ENCODE data around the gene LRRTM4. TPM values are rescaled to one million over a fixed set of nuclear protein-coding genes. Genes with fewer than 3 reads are reported as not detected.

Gene LRRTM4
- total RNA-seq, 2 donors from 2014 or later, result 7.0 to 21.1 TPM

DNA sequence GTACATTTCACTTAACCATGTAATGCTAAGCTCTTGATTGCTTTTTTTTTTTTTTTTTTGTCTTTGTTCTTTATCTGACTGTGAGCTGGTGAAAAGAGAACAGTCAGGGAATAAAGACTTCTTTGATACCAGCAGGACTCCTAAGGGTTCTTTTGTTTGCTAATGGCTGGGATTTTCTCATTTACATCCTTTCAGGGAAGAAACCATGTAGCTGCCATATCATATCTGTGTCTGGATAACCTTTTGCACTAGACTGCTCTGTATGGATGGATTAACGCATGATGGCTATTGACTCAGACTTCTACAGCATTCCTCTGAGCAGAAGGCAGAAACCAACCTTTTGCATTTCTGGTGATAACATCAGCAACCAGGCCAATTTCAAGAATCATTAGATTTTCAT, 504.0 kb downstream of the LRRTM4 start:
- TF ChIP-seq, protein P1, sequence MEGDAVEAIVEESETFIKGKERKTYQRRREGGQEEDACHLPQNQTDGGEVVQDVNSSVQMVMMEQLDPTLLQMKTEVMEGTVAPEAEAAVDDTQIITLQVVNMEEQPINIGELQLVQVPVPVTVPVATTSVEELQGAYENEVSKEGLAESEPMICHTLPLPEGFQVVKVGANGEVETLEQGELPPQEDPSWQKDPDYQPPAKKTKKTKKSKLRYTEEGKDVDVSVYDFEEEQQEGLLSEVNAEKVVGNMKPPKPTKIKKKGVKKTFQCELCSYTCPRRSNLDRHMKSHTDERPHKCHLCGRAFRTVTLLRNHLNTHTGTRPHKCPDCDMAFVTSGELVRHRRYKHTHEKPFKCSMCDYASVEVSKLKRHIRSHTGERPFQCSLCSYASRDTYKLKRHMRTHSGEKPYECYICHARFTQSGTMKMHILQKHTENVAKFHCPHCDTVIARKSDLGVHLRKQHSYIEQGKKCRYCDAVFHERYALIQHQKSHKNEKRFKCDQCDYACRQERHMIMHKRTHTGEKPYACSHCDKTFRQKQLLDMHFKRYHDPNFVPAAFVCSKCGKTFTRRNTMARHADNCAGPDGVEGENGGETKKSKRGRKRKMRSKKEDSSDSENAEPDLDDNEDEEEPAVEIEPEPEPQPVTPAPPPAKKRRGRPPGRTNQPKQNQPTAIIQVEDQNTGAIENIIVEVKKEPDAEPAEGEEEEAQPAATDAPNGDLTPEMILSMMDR (conservative IDR thresholded peaks at IDR 0.05), result no peak
- Mint-ChIP-seq H3K9me3 (peaks cover 22% of the 10 kb centered on the region), H3K4me1 (peaks cover 35% of the 10 kb centered on the region), H3K36me3 (ENCODE audit: low read depth) (peaks cover 26% of the 10 kb centered on the region), H3K27ac (peak overlapping the region; percentile 21), H3K4me3 (no peak overlapping the region), H3K27me3 (ENCODE audit: insufficient read depth) (no peaks in the 10 kb centered on the region)
- no peak for DNase-seq
- peak overlapping the region; percentile 41 for H3K4me3 ChIP-seq (ENCODE audit: low read length)
- no peaks in the 10 kb centered on the region for H3K27me3 ChIP-seq (ENCODE audit: control insufficient read depth, insufficient read depth, low read length, poor library complexity, severe bottlenecking)
- peaks cover 23% of the 10 kb centered on the region for H3K9me3 ChIP-seq (ENCODE audit: control insufficient read depth, low read length)
- H3K9ac ChIP-seq (ENCODE audit: extremely low read depth, low read length, poor library complexity, severe bottlenecking), result no peak overlapping the region
- H3K27ac ChIP-seq (ENCODE audit: low read depth, low read length), result peak overlapping the region; percentile 3
- 42 to 50% methylated on average over 1 of the region's 1 CpG for WGBS, 2 experiments (ENCODE audit: insufficient coverage in 1 of 2, insufficient read length in 1 of 2)
- H3K4me1 ChIP-seq (ENCODE audit: control insufficient read depth, insufficient read depth, low read length), result peaks cover 4% of the 10 kb centered on the region
- no peaks in the 10 kb centered on the region for H3K36me3 ChIP-seq (ENCODE audit: control insufficient read depth, insufficient read depth, low read length)

DNA sequence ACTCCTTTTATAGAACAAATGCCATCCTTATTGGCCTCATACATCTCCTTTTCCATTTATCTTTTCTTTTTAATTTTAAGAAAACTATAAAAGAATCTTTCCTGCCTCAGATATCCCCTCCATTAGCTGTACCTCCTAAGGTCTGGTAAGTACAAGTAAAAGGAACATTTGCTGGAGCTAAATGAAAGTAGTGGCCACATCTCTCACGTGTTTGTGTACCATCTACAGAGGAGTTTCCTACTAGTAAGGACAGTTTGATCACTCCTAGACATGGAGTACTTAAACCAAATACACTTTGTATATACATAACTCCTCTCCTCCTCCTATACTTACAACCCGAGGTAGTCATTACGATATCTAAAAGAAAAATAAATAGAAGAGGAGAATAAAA, 504.8 kb downstream of the LRRTM4 start:
- Histone ChIP-seq H3K9me3 (ENCODE audit: control insufficient read depth, low read length) (peaks cover 15% of the 10 kb centered on the region), H3K4me1 (ENCODE audit: control insufficient read depth, insufficient read depth, low read length) (peaks cover 4% of the 10 kb centered on the region), H3K4me3 (ENCODE audit: low read length) (no peak overlapping the region), H3K9ac (ENCODE audit: extremely low read depth, low read length, poor library complexity, severe bottlenecking) (no peak overlapping the region), H3K27ac (ENCODE audit: low read depth, low read length) (no peak overlapping the region), H3K36me3 (ENCODE audit: control insufficient read depth, insufficient read depth, low read length) (no peaks in the 10 kb centered on the region), H3K27me3 (ENCODE audit: control insufficient read depth, insufficient read depth, low read length, poor library complexity, severe bottlenecking) (no peaks in the 10 kb centered on the region)
- H3K27me3 Mint-ChIP-seq (ENCODE audit: insufficient read depth), result no peaks in the 10 kb centered on the region
- H3K9me3 Mint-ChIP-seq, result peaks cover 13% of the 10 kb centered on the region
- TF ChIP-seq, protein P1 (conservative IDR thresholded peaks at IDR 0.05), result no peak
- no peak overlapping the region for H3K27ac Mint-ChIP-seq
- H3K4me1 Mint-ChIP-seq, result peaks cover 42% of the 10 kb centered on the region
- WGBS, 2 experiments (ENCODE audit: insufficient coverage in 1 of 2, insufficient read length in 1 of 2), result 37% methylated on average over 1 of the region's 3 CpGs; no CpG with 5 or more reads in 1 of the 2 experiments
- no peak overlapping the region for H3K4me3 Mint-ChIP-seq
- no peak for DNase-seq
- H3K36me3 Mint-ChIP-seq (ENCODE audit: low read depth), result peaks cover 17% of the 10 kb centered on the region

DNA sequence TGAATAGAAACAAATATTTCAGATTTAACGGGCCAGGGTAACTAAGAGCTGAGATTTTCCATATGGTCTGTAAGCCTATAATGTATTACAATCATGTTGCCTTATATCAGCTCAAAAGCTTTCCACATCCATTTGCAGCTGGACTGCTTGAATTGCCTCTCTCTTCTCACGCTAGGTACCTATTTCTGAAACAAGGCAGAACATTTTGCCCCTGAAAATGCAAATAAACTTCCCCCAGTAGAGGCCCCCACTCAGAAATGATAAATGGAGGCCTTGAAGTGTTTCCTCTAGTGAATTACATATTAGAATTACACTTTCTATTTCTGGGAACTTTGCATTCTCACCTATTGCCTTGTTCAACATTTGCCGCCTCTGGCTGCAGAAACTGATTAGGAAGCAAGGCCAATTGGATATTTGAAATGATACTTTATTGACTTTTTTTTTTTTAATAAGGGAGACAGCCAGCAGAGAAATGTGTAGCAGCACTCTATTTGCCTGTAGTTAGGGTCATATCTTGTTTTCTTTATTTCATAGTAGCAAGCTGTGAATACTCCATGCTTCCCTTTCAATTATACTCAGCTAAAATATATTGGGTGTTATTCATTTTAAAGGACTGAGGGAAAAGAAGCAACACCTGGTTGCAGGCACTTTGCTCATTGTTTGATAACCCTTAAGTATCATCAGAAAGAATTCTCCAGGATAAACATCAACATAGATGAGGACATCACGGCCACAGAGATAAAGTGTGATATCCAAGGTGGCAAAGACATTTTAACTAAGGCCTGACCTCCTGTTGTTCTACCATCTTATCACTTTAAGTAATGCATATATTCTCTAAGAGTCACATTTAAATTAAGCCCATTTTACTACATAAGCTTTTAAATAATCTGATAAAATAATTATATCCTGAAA, 505.5 kb downstream of the LRRTM4 start:
- Mint-ChIP-seq H3K27ac (no peak overlapping the region), H3K36me3 (ENCODE audit: low read depth) (peaks cover 11% of the 10 kb centered on the region), H3K4me1 (peaks cover 44% of the 10 kb centered on the region), H3K9me3 (peaks cover 7% of the 10 kb centered on the region), H3K4me3 (no peak overlapping the region), H3K27me3 (ENCODE audit: insufficient read depth) (no peaks in the 10 kb centered on the region)
- no peak overlapping the region for H3K27ac ChIP-seq (ENCODE audit: low read depth, low read length)
- no peaks in the 10 kb centered on the region for H3K36me3 ChIP-seq (ENCODE audit: control insufficient read depth, insufficient read depth, low read length)
- TF ChIP-seq, protein P1 (conservative IDR thresholded peaks at IDR 0.05), result no peak
- no peak overlapping the region for H3K4me3 ChIP-seq (ENCODE audit: low read length)
- H3K4me1 ChIP-seq (ENCODE audit: control insufficient read depth, insufficient read depth, low read length), result peaks cover 4% of the 10 kb centered on the region
- H3K27me3 ChIP-seq (ENCODE audit: control insufficient read depth, insufficient read depth, low read length, poor library complexity, severe bottlenecking), result no peaks in the 10 kb centered on the region
- H3K9ac ChIP-seq (ENCODE audit: extremely low read depth, low read length, poor library complexity, severe bottlenecking), result no peak overlapping the region
- peaks cover 9% of the 10 kb centered on the region for H3K9me3 ChIP-seq (ENCODE audit: control insufficient read depth, low read length)
- WGBS, 2 experiments (ENCODE audit: insufficient coverage in 1 of 2, insufficient read length in 1 of 2), result 71% methylated on average over 1 to 4 of the region's 4 CpGs
- no peak for DNase-seq

Data from endodermal cell (in vitro differentiated cells).